ENCODE results near the gene FCER1G.
"Not testable (repeated sequence)": the region's sequence is repeated elsewhere in the genome, so short reads cannot be mapped to it uniquely, and the experiment has no call there.

The FCER1G gene

GRCh38 chr1:161223805-161224694 lies 9.0 kb downstream of the FCER1G start:
- DNase-seq: no peak
- in situ Hi-C loops (cut with HindIII; ENCODE audit: low pct_ligation_motif_present, low pct_unique_long_range_greater_than_20kb, low sequenced_read_pairs): loop anchor here (10.0 to 25.0 kb wide), 2 partner anchors 88 to 151 kb away; partner anchors contain the start of genes MPZ and SDHC

- in situ Hi-C loops (cut with HindIII; ENCODE audit: low pct_ligation_motif_present, low pct_unique_long_range_greater_than_20kb, low sequenced_read_pairs): loop anchor here (10.0 to 25.0 kb wide), 2 partner anchors 88 to 150 kb away; partner anchors contain the start of genes MPZ and SDHC
- not testable (repeated sequence) for DNase-seq
Observed at GRCh38 chr1:161224695-161225087, 9.6 kb downstream of the FCER1G start.

- DNase-seq: no peak
- in situ Hi-C loops (cut with HindIII; ENCODE audit: low pct_ligation_motif_present, low pct_unique_long_range_greater_than_20kb, low sequenced_read_pairs): loop anchor here (10.0 kb wide), 1 partner anchor 150 kb away; no protein-coding TSS in a partner anchor
Observed at GRCh38 chr1:161225178-161225533, 10.1 kb downstream of the FCER1G start.

GRCh38 chr1:161225534-161226319 lies 10.6 kb downstream of the FCER1G start, which contains the start of gene TOMM40L:
Gene TOMM40L (plus strand): TSS chr1:161226060. CDS start chr1:161226490, 430 bp downstream.
- DNase-seq: peak; percentile 99

GRCh38 chr1:161226320-161226711 lies 11.2 kb downstream of the FCER1G start:
- in situ Hi-C loops (cut with HindIII; ENCODE audit: low pct_ligation_motif_present, low pct_unique_long_range_greater_than_20kb, low sequenced_read_pairs): loop anchor here (10.0 kb wide), 1 partner anchor 148 kb away; no protein-coding TSS in a partner anchor
- DNase-seq: no peak

More at GRCh38 chr1:161225534-161226319, 10.6 kb downstream of the FCER1G start, which contains the start of gene TOMM40L:
- in situ Hi-C loops (cut with HindIII; ENCODE audit: low pct_ligation_motif_present, low pct_unique_long_range_greater_than_20kb, low sequenced_read_pairs): loop anchor here (10.0 kb wide), 1 partner anchor 149 kb away; no protein-coding TSS in a partner anchor

- in situ Hi-C loops (cut with HindIII; ENCODE audit: low pct_ligation_motif_present, low pct_unique_long_range_greater_than_20kb, low sequenced_read_pairs): loop anchor here (10.0 kb wide), 1 partner anchor 148 kb away; no protein-coding TSS in a partner anchor
- DNase-seq: no peak
Observed at GRCh38 chr1:161226759-161227158, 11.7 kb downstream of the FCER1G start.

- in situ Hi-C loops (cut with HindIII; ENCODE audit: low pct_ligation_motif_present, low pct_unique_long_range_greater_than_20kb, low sequenced_read_pairs): loop anchor here (10.0 kb wide), 1 partner anchor 147 kb away; no protein-coding TSS in a partner anchor
- peak; percentile 76 for DNase-seq
Observed at GRCh38 chr1:161227196-161227871, 12.2 kb downstream of the FCER1G start.

- in situ Hi-C loops (cut with HindIII; ENCODE audit: low pct_ligation_motif_present, low pct_unique_long_range_greater_than_20kb, low sequenced_read_pairs): loop anchor here (10.0 kb wide), 1 partner anchor 147 kb away; no protein-coding TSS in a partner anchor
Observed at GRCh38 chr1:161228032-161228431, 12.9 kb downstream of the FCER1G start.

GRCh38 chr1:161229896-161230295 lies 14.8 kb downstream of the FCER1G start:
- DNase-seq: peak; percentile 42
- in situ Hi-C loops (cut with HindIII; ENCODE audit: low pct_ligation_motif_present, low pct_unique_long_range_greater_than_20kb, low sequenced_read_pairs): loop anchor here (10.0 kb wide), 1 partner anchor 145 kb away; no protein-coding TSS in a partner anchor

More at GRCh38 chr1:161228032-161228431, 12.9 kb downstream of the FCER1G start:
- DNase-seq: no peak

GRCh38 chr1:161230762-161231161 lies 15.7 kb downstream of the FCER1G start:
- in situ Hi-C loops (cut with HindIII; ENCODE audit: low pct_ligation_motif_present, low pct_unique_long_range_greater_than_20kb, low sequenced_read_pairs): no loop called here
- DNase-seq: no peak

GRCh38 chr1:161233102-161233501 lies 18.0 kb downstream of the FCER1G start:
- in situ Hi-C loops (cut with HindIII; ENCODE audit: low pct_ligation_motif_present, low pct_unique_long_range_greater_than_20kb, low sequenced_read_pairs): no loop called here
- DNase-seq: no peak

GRCh38 chr1:161235957-161236775 lies 21.1 kb downstream of the FCER1G start:
- in situ Hi-C loops (cut with HindIII; ENCODE audit: low pct_ligation_motif_present, low pct_unique_long_range_greater_than_20kb, low sequenced_read_pairs): no loop called here
- no peak for DNase-seq

GRCh38 chr1:161238039-161238473 lies 23.0 kb downstream of the FCER1G start, which contains the start of gene NR1I3:
Gene NR1I3 (minus strand): TSS chr1:161238203. CDS start chr1:161236565, 1,638 bp downstream.
- in situ Hi-C loops (cut with HindIII; ENCODE audit: low pct_ligation_motif_present, low pct_unique_long_range_greater_than_20kb, low sequenced_read_pairs): no loop called here
- DNase-seq: no peak

- in situ Hi-C loops (cut with HindIII; ENCODE audit: low pct_ligation_motif_present, low pct_unique_long_range_greater_than_20kb, low sequenced_read_pairs): no loop called here
- no peak for DNase-seq
Observed at GRCh38 chr1:161241682-161242081, 26.6 kb downstream of the FCER1G start.

GRCh38 chr1:161242313-161242712 lies 27.2 kb downstream of the FCER1G start:
- DNase-seq: no peak
- in situ Hi-C loops (cut with HindIII; ENCODE audit: low pct_ligation_motif_present, low pct_unique_long_range_greater_than_20kb, low sequenced_read_pairs): no loop called here

GRCh38 chr1:161244888-161245287 lies 29.8 kb downstream of the FCER1G start:
- in situ Hi-C loops (cut with HindIII; ENCODE audit: low pct_ligation_motif_present, low pct_unique_long_range_greater_than_20kb, low sequenced_read_pairs): no loop called here
- no peak for DNase-seq

- DNase-seq; in situ Hi-C loops (cut with HindIII; ENCODE audit: low pct_ligation_motif_present, low pct_unique_long_range_greater_than_20kb, low sequenced_read_pairs): not testable (repeated sequence)
Observed at GRCh38 chr1:161250100-161250499, 35.0 kb downstream of the FCER1G start.

All from ACHN (cell line).